DND-41 (cell line): ENCODE results near the gene CYP19A1.

ENCODE experiments used
- ATAC-seq: fragments of 200-7000 bp; cut with Tn5 transposase; 3 replicates; pipeline ENCODE4 v1.9.1; 2021; ENCODE audit warnings: low read depth; ENCODE audit not compliant: insufficient read depth
- DNase-seq: peaks from one replicate; pipeline ENCODE4 v3.0.0-alpha.2; 2020
- H2AFZ ChIP-seq: 2 replicates; pipeline ENCODE4 v1.6.0; 2012; ENCODE audit warnings: low read depth, low read length
- H3K27ac ChIP-seq: 2 replicates; pipeline ENCODE4 v1.5.1; 2012; ENCODE audit warnings: low read length, inconsistent platforms
- H3K27me3 ChIP-seq: fragments of 200-600 bp; sonication (generic); 2 replicates; pipeline ENCODE4 v1.6.0; 2012; ENCODE audit warnings: low read length, mild to moderate bottlenecking, inconsistent platforms; ENCODE audit not compliant: insufficient read depth, poor library complexity
- H3K36me3 ChIP-seq: 2 replicates; pipeline ENCODE4 v1.5.1; 2012; ENCODE audit warnings: low read length, inconsistent platforms; ENCODE audit not compliant: insufficient read depth
- H3K4me1 ChIP-seq: 2 replicates; pipeline ENCODE4 v1.5.1; 2012; ENCODE audit warnings: mild to moderate bottlenecking, low read length; ENCODE audit not compliant: insufficient read depth
- H3K4me2 ChIP-seq: 2 replicates; pipeline ENCODE4 v1.6.0; 2012; ENCODE audit warnings: mild to moderate bottlenecking, moderate library complexity, low read length, inconsistent platforms; ENCODE audit not compliant: insufficient read depth
- H3K4me3 ChIP-seq, 2 experiments: fragments of 200-600 bp in 1 of 2; shearing (Covaris generic) in 1 of 2; 2 replicates each; pipeline ENCODE4 v1.5.1; 2012 to 2016; ENCODE audit warnings: inconsistent platforms in 2 of 2, low read length in 2 of 2, mild to moderate bottlenecking in 2 of 2, low read depth in 1 of 2, moderate library complexity in 1 of 2
- H3K79me2 ChIP-seq: 2 replicates; pipeline ENCODE4 v1.6.0; 2012; ENCODE audit warnings: low read length, inconsistent platforms; ENCODE audit not compliant: insufficient read depth
- H3K9ac ChIP-seq: 2 replicates; pipeline ENCODE4 v1.6.0; 2012; ENCODE audit warnings: low read depth, mild to moderate bottlenecking, inconsistent platforms, low read length, moderate library complexity
- H3K9me3 ChIP-seq: 2 replicates; pipeline ENCODE4 v1.5.1; 2012; ENCODE audit warnings: low read length, moderate library complexity, mild to moderate bottlenecking, inconsistent platforms; ENCODE audit not compliant: insufficient read depth, severe bottlenecking
- H4K20me1 ChIP-seq: 2 replicates; pipeline ENCODE4 v1.6.0; 2012; ENCODE audit warnings: low read length; ENCODE audit not compliant: insufficient read depth
- CTCF ChIP-seq: IDR thresholded peaks from 2 replicates; pipeline ENCODE4 v1.5.1; 2012; ENCODE audit warnings: borderline replicate concordance, low read length, moderate library complexity, mild to moderate bottlenecking; ENCODE audit not compliant: poor library complexity, severe bottlenecking; ENCODE audit errors: extremely low read depth
- EZH2 ChIP-seq: IDR thresholded peaks from 3 replicates; pipeline ENCODE4 v1.6.1; 2012; ENCODE audit warnings: borderline replicate concordance, low read depth, mild to moderate bottlenecking, moderate library complexity, low read length, inconsistent platforms; ENCODE audit not compliant: severe bottlenecking

CYP19A1 gene

GRCh38 chr15:51170882-51171633, 167.3 kb downstream of the CYP19A1 start:
- H3K9ac ChIP-seq: no peak overlapping the region

GRCh38 chr15:51168700-51169099, 169.7 kb downstream of the CYP19A1 start:
- ATAC-seq (no peak), DNase-seq (no peak)
- no peak overlapping the region for H3K4me2 ChIP-seq
- no peak overlapping the region for H3K9ac ChIP-seq
- H3K9me3 ChIP-seq: no peaks in the 10 kb centered on the region
- no peak for TF ChIP-seq EZH2
- TF ChIP-seq CTCF: no peak
- no peaks in the 10 kb centered on the region for H3K36me3 ChIP-seq
- no peak overlapping the region for H3K27ac ChIP-seq
- H4K20me1 ChIP-seq: no peaks in the 10 kb centered on the region
- H3K27me3 ChIP-seq: peaks cover 5% of the 10 kb centered on the region
- no peaks in the 10 kb centered on the region for H3K79me2 ChIP-seq
- H2AFZ ChIP-seq: no peak overlapping the region
- H3K4me1 ChIP-seq: no peaks in the 10 kb centered on the region
- no peak overlapping the region for H3K4me3 ChIP-seq

More at GRCh38 chr15:51170882-51171633, 167.3 kb downstream of the CYP19A1 start:
- Histone ChIP-seq H4K20me1 (no peaks in the 10 kb centered on the region), H2AFZ (no peak overlapping the region), H3K36me3 (no peaks in the 10 kb centered on the region), H3K4me1 (no peaks in the 10 kb centered on the region), H3K79me2 (no peaks in the 10 kb centered on the region), H3K9me3 (no peaks in the 10 kb centered on the region), H3K27me3 (peaks cover 5% of the 10 kb centered on the region), H3K4me2 (no peak overlapping the region), H3K27ac (no peak overlapping the region), H3K4me3 (no peak overlapping the region)
- TF ChIP-seq EZH2 (no peak), CTCF (no peak)
- ATAC-seq (no peak), DNase-seq (no peak)

GRCh38 chr15:51163843-51164242, 174.6 kb downstream of the CYP19A1 start:
- H3K27ac ChIP-seq: no peak overlapping the region
- H3K4me1 ChIP-seq: 0 out of 2 replicates have a peak, but pooled peaks cover 2% of the 10 kb centered on the region
- no peak for DNase-seq
- H3K9me3 ChIP-seq: no peaks in the 10 kb centered on the region
- TF ChIP-seq EZH2: no peak
- TF ChIP-seq CTCF: peak; percentile 10
- H3K27me3 ChIP-seq: peaks cover 3% of the 10 kb centered on the region
- H3K4me2 ChIP-seq: no peak overlapping the region
- no peak for ATAC-seq
- no peaks in the 10 kb centered on the region for H3K79me2 ChIP-seq
- no peak overlapping the region for H3K9ac ChIP-seq
- H4K20me1 ChIP-seq: no peaks in the 10 kb centered on the region
- no peak overlapping the region for H3K4me3 ChIP-seq
- H3K36me3 ChIP-seq: no peaks in the 10 kb centered on the region
- no peak overlapping the region for H2AFZ ChIP-seq
